Measurements from ENCODE around the gene ESRRB. TPM values are rescaled to one million over a fixed set of nuclear protein-coding genes. Genes with fewer than 3 reads are reported as not detected.

Gene ESRRB
- under 1 TPM; 0.30 to 0.36 TPM for total RNA-seq

GRCh38 chr14:76375947-76376404, at the start of gene ESRRB:
ESRRB (plus strand) TSS chr14:76376137; CDS start chr14:76376402, 265 bp downstream.
- H3K27me3 Mint-ChIP-seq (ENCODE audit: low read depth) = peaks cover 63% of the 10 kb centered on the region
- H3K27ac Mint-ChIP-seq = no peak within 1 kb of the TSS
- H3K4me1 Mint-ChIP-seq (ENCODE audit: low read depth) = peaks cover 5% of the 10 kb centered on the region
- ATAC-seq (replicated peaks in 1 of 2) (no peak), DNase-seq (no peak)
- H3K36me3 Mint-ChIP-seq (ENCODE audit: insufficient read depth in 2 of 2) = no peaks in the 10 kb centered on the region
- peak within 1 kb of the TSS; percentile 33 to 66 for H3K4me3 Mint-ChIP-seq
- no peaks in the 10 kb centered on the region for H3K9me3 Mint-ChIP-seq

GRCh38 chr14:76326918-76327689, 48.8 kb upstream of the ESRRB start:
- ATAC-seq (replicated peaks in 1 of 2) = no peak
- Mint-ChIP-seq H3K36me3 (ENCODE audit: insufficient read depth in 2 of 2) (no peaks in the 10 kb centered on the region), H3K9me3 (no peaks in the 10 kb centered on the region), H3K27me3 (ENCODE audit: low read depth) (peaks cover 20% of the 10 kb centered on the region), H3K4me1 (ENCODE audit: low read depth) (no peaks in the 10 kb centered on the region), H3K4me3 (no peak overlapping the region), H3K27ac (no peak overlapping the region)
- no peak for DNase-seq

GRCh38 chr14:76328457-76329137, 47.3 kb upstream of the ESRRB start:
- Mint-ChIP-seq H3K4me3 (no peak overlapping the region), H3K27me3 (ENCODE audit: low read depth) (peaks cover 20% of the 10 kb centered on the region), H3K36me3 (ENCODE audit: insufficient read depth in 2 of 2) (no peaks in the 10 kb centered on the region), H3K4me1 (ENCODE audit: low read depth) (no peaks in the 10 kb centered on the region), H3K9me3 (no peaks in the 10 kb centered on the region), H3K27ac (no peak overlapping the region)
- DNase-seq (no peak), ATAC-seq (replicated peaks in 1 of 2) (no peak)

GRCh38 chr14:76329154-76329928, 46.6 kb upstream of the ESRRB start:
- no peak for ATAC-seq (replicated peaks in 1 of 2)
- peaks cover 20% of the 10 kb centered on the region for H3K27me3 Mint-ChIP-seq (ENCODE audit: low read depth)
- DNase-seq = no peak
- H3K9me3 Mint-ChIP-seq = no peaks in the 10 kb centered on the region
- no peaks in the 10 kb centered on the region for H3K36me3 Mint-ChIP-seq (ENCODE audit: insufficient read depth in 2 of 2)
- H3K27ac Mint-ChIP-seq = no peak overlapping the region
- H3K4me3 Mint-ChIP-seq = no peak overlapping the region
- no peaks in the 10 kb centered on the region for H3K4me1 Mint-ChIP-seq (ENCODE audit: low read depth)

GRCh38 chr14:76329951-76330350, 46.0 kb upstream of the ESRRB start:
- Mint-ChIP-seq H3K9me3 (no peaks in the 10 kb centered on the region), H3K4me3 (no peak overlapping the region), H3K27me3 (ENCODE audit: low read depth) (peaks cover 20% of the 10 kb centered on the region), H3K36me3 (ENCODE audit: insufficient read depth in 2 of 2) (no peaks in the 10 kb centered on the region), H3K4me1 (ENCODE audit: low read depth) (no peaks in the 10 kb centered on the region), H3K27ac (no peak overlapping the region)
- DNase-seq = no peak
- ATAC-seq (replicated peaks in 1 of 2) = no peak

GRCh38 chr14:76330411-76331327, 45.3 kb upstream of the ESRRB start:
- DNase-seq = no peak
- Mint-ChIP-seq H3K27me3 (ENCODE audit: low read depth) (peaks cover 20% of the 10 kb centered on the region), H3K27ac (no peak overlapping the region), H3K36me3 (ENCODE audit: insufficient read depth in 2 of 2) (no peaks in the 10 kb centered on the region), H3K4me3 (no peak overlapping the region), H3K4me1 (ENCODE audit: low read depth) (no peaks in the 10 kb centered on the region), H3K9me3 (no peaks in the 10 kb centered on the region)
- no peak for ATAC-seq (replicated peaks in 1 of 2)

GRCh38 chr14:76331328-76332011, 44.5 kb upstream of the ESRRB start:
- Mint-ChIP-seq H3K27me3 (ENCODE audit: low read depth) (peaks cover 21% of the 10 kb centered on the region), H3K4me1 (ENCODE audit: low read depth) (no peaks in the 10 kb centered on the region), H3K4me3 (no peak overlapping the region)

GRCh38 chr14:76333664-76334063, 42.3 kb upstream of the ESRRB start:
- no peak overlapping the region for H3K4me3 Mint-ChIP-seq
- no peaks in the 10 kb centered on the region for H3K36me3 Mint-ChIP-seq (ENCODE audit: insufficient read depth in 2 of 2)
- DNase-seq (no peak), ATAC-seq (replicated peaks in 1 of 2) (no peak)
- H3K27me3 Mint-ChIP-seq (ENCODE audit: low read depth) = peaks cover 14% of the 10 kb centered on the region
- no peak overlapping the region for H3K27ac Mint-ChIP-seq
- H3K9me3 Mint-ChIP-seq = no peaks in the 10 kb centered on the region
- no peaks in the 10 kb centered on the region for H3K4me1 Mint-ChIP-seq (ENCODE audit: low read depth)

More at GRCh38 chr14:76331328-76332011, 44.5 kb upstream of the ESRRB start:
- H3K36me3 Mint-ChIP-seq (ENCODE audit: insufficient read depth in 2 of 2) = no peaks in the 10 kb centered on the region
- DNase-seq (no peak), ATAC-seq (replicated peaks in 1 of 2) (peak in 1 of 2 donors; percentile 43)
- no peak overlapping the region for H3K27ac Mint-ChIP-seq
- H3K9me3 Mint-ChIP-seq = no peaks in the 10 kb centered on the region

- Mint-ChIP-seq H3K9me3 (no peaks in the 10 kb centered on the region), H3K4me1 (ENCODE audit: low read depth) (no peaks in the 10 kb centered on the region), H3K27me3 (ENCODE audit: low read depth) (peaks cover 7% of the 10 kb centered on the region), H3K4me3 (no peak overlapping the region), H3K36me3 (ENCODE audit: insufficient read depth in 2 of 2) (no peaks in the 10 kb centered on the region), H3K27ac (no peak overlapping the region)
- ATAC-seq (replicated peaks in 1 of 2) (no peak), DNase-seq (no peak)
Measured at GRCh38 chr14:76334316-76334715, 41.6 kb upstream of the ESRRB start.

- H3K9me3 Mint-ChIP-seq = no peaks in the 10 kb centered on the region
- H3K36me3 Mint-ChIP-seq (ENCODE audit: insufficient read depth in 2 of 2) = no peaks in the 10 kb centered on the region
- H3K27me3 Mint-ChIP-seq (ENCODE audit: low read depth) = peaks cover 7% of the 10 kb centered on the region
- no peaks in the 10 kb centered on the region for H3K4me1 Mint-ChIP-seq (ENCODE audit: low read depth)
- no peak overlapping the region for H3K27ac Mint-ChIP-seq
- no peak for ATAC-seq (replicated peaks in 1 of 2)
- no peak for DNase-seq
- H3K4me3 Mint-ChIP-seq = no peak overlapping the region
Measured at GRCh38 chr14:76336876-76337275, 39.1 kb upstream of the ESRRB start.

- DNase-seq = no peak
- no peaks in the 10 kb centered on the region for H3K4me1 Mint-ChIP-seq (ENCODE audit: low read depth)
- H3K36me3 Mint-ChIP-seq (ENCODE audit: insufficient read depth in 2 of 2) = no peaks in the 10 kb centered on the region
- H3K27me3 Mint-ChIP-seq (ENCODE audit: low read depth) = peaks cover 11% of the 10 kb centered on the region
- H3K9me3 Mint-ChIP-seq = peaks cover 0 to 2% of the 10 kb centered on the region in 2 donors
- no peak overlapping the region for H3K27ac Mint-ChIP-seq
- no peak for ATAC-seq (replicated peaks in 1 of 2)
- no peak overlapping the region for H3K4me3 Mint-ChIP-seq
Measured at GRCh38 chr14:76337635-76338545, 38.0 kb upstream of the ESRRB start.

All from activated T-cell treated with anti-CD3 and anti-CD28 coated beads, Interleukin-2, amount 50 U/mL, for 72 hours (primary cell).